IMR-90 (cell line): ENCODE measurements around the gene ZBTB9. TPM values are rescaled to one million over a fixed set of nuclear protein-coding genes. Genes with fewer than 3 reads are reported as not detected.

Source experiments
- ATAC-seq: fragments of 200-7000 bp; cut with Tn5 transposase; 2 replicates; pipeline ENCODE4 v1.9.1; 2020; ENCODE audit warnings: low read depth, mild to moderate bottlenecking, moderate library complexity
- BruUV-seq: library from RNA; stranded (reverse); fragments of 400-500 nt; replicated peaks from 2 replicates; lab custom pipeline; 2021; lab: Mats Ljungman, UMichigan
- CTCF ChIA-PET: fragments of 300-600 bp; formaldehyde crosslinking; extraction: SDS; loops from one replicate; lab custom pipeline; 2021; ENCODE audit warnings: antibody characterized with exemption; lab: Yijun Ruan, JAX
- POLR2A ChIA-PET: fragments of 300-600 bp; sonication (Branson Sonifier 250); formaldehyde crosslinking; loops from one replicate; lab custom pipeline; 2022; ENCODE audit warnings: antibody characterized with exemption; ENCODE audit not compliant: unreplicated experiment; lab: Charles Lee
- DNase-seq: peaks from one replicate; pipeline ENCODE4 v3.0.0; 2013
- H2AFZ ChIP-seq: replicated peaks from 2 replicates; pipeline ENCODE3; 2013; ENCODE audit warnings: low read length, mild to moderate bottlenecking; ENCODE audit not compliant: poor library complexity
- H2AK5ac ChIP-seq: 2 replicates; pipeline ENCODE4 v1.6.1; 2013; ENCODE audit warnings: low read depth, low read length, inconsistent platforms
- H2AK9ac ChIP-seq: replicated peaks from 2 replicates; pipeline ENCODE3; 2013; ENCODE audit warnings: mild to moderate bottlenecking, low read depth, low read length, moderate library complexity; ENCODE audit not compliant: poor library complexity
- H2BK120ac ChIP-seq: 2 replicates; pipeline ENCODE4 v1.6.1; 2013; ENCODE audit warnings: low read depth, low read length, inconsistent platforms
- H2BK15ac ChIP-seq: 3 replicates; pipeline ENCODE4 v1.6.1; 2013; ENCODE audit warnings: low read depth, low read length, inconsistent platforms
- H2BK20ac ChIP-seq: 2 replicates; pipeline ENCODE4 v1.6.1; 2013; ENCODE audit warnings: low read depth, mild to moderate bottlenecking, inconsistent platforms, low read length, moderate library complexity
- H2BK5ac ChIP-seq: 2 replicates; pipeline ENCODE4 v1.6.1; 2013; ENCODE audit warnings: mild to moderate bottlenecking, low read depth, low read length, inconsistent platforms; ENCODE audit not compliant: poor library complexity, severe bottlenecking
- H3K14ac ChIP-seq: replicated peaks from 2 replicates; pipeline ENCODE4 v1.6.1; 2013; ENCODE audit warnings: low read depth, low read length, inconsistent platforms
- H3K18ac ChIP-seq: 2 replicates; pipeline ENCODE4 v1.6.1; 2013; ENCODE audit warnings: low read depth, low read length, control low read depth
- H3K23ac ChIP-seq: 2 replicates; pipeline ENCODE4 v1.6.1; 2013; ENCODE audit warnings: low read depth, low read length, inconsistent platforms
- H3K27ac ChIP-seq: 2 replicates; pipeline ENCODE4 v1.5.1; 2013; ENCODE audit warnings: mild to moderate bottlenecking, control low read depth, low read length; ENCODE audit not compliant: insufficient read depth
- H3K27me3 ChIP-seq: 2 replicates; pipeline ENCODE4 v1.6.1; 2013; ENCODE audit warnings: low read length; ENCODE audit not compliant: control insufficient read depth, insufficient read depth
- H3K36me3 ChIP-seq: 2 replicates; pipeline ENCODE4 v1.6.1; 2013; ENCODE audit warnings: low read length, mixed read lengths; ENCODE audit not compliant: control insufficient read depth, insufficient read depth
- H3K4ac ChIP-seq: 2 replicates; pipeline ENCODE4 v1.6.1; 2013; ENCODE audit warnings: low read depth, low read length, inconsistent platforms
- H3K4me1 ChIP-seq: 2 replicates; pipeline ENCODE4 v1.6.1; 2013; ENCODE audit warnings: low read length, mixed read lengths; ENCODE audit not compliant: control insufficient read depth, insufficient read depth
- H3K4me2 ChIP-seq: 2 replicates; pipeline ENCODE4 v1.6.1; 2013; ENCODE audit warnings: low read depth, mild to moderate bottlenecking, control low read depth, low read length, moderate library complexity
- H3K4me3 ChIP-seq: 2 replicates; pipeline ENCODE4 v1.5.1; 2013; ENCODE audit warnings: low read depth, mild to moderate bottlenecking, control low read depth, low read length, moderate library complexity; ENCODE audit not compliant: insufficient read depth
- H3K56ac ChIP-seq: 2 replicates; pipeline ENCODE4 v1.6.1; 2013; ENCODE audit warnings: low read length, inconsistent platforms; ENCODE audit not compliant: insufficient read depth; ENCODE audit errors: extremely low read depth
- H3K79me1 ChIP-seq, 2 experiments: 2 replicates each; pipeline ENCODE4 v1.6.1; 2013; ENCODE audit warnings: low read length in 2 of 2, inconsistent platforms in 1 of 2, low read depth in 1 of 2
- H3K9ac ChIP-seq: 2 replicates; pipeline ENCODE4 v1.6.1; 2013; ENCODE audit warnings: low read depth, low read length, control low read depth
- H3K9me1 ChIP-seq: 2 replicates; pipeline ENCODE4 v1.6.1; 2013; ENCODE audit warnings: low read length, inconsistent platforms; ENCODE audit not compliant: insufficient read depth
- H3K9me3 ChIP-seq: 2 replicates; pipeline ENCODE4 v1.6.1; 2013; ENCODE audit warnings: low read length; ENCODE audit not compliant: control insufficient read depth, insufficient read depth
- H4K20me1 ChIP-seq: 2 replicates; pipeline ENCODE4 v1.6.1; 2013; ENCODE audit warnings: low read length, inconsistent platforms; ENCODE audit not compliant: insufficient read depth
- H4K5ac ChIP-seq: 2 replicates; pipeline ENCODE4 v1.6.1; 2013; ENCODE audit warnings: mild to moderate bottlenecking, low read depth, low read length, control low read depth
- H4K8ac ChIP-seq, 2 experiments: 2 replicates each; pipeline ENCODE4 v1.6.1; 2013; ENCODE audit warnings: low read depth in 2 of 2, low read length in 2 of 2, control low read depth in 1 of 2, inconsistent platforms in 1 of 2
- H4K91ac ChIP-seq: 2 replicates; pipeline ENCODE4 v1.6.1; 2013; ENCODE audit warnings: low read depth, low read length, inconsistent platforms; ENCODE audit not compliant: insufficient read depth
- CHD1 ChIP-seq: IDR thresholded peaks from 2 replicates; pipeline ENCODE4 v1.6.1; 2012; ENCODE audit warnings: low read depth, low read length, improper control_type of control experiment
- CTCF ChIP-seq: conservative IDR thresholded peaks from 2 replicates; pipeline ENCODE4 v1.5.1; 2012; ENCODE audit warnings: mild to moderate bottlenecking, low read depth, low read length, improper control_type of control experiment
- ELK1 ChIP-seq: fragments of 150-350 bp; IDR thresholded peaks from 2 replicates; pipeline ENCODE4 v1.6.1; 2016; ENCODE audit warnings: low read depth, mild to moderate bottlenecking, low read length, moderate library complexity, borderline replicate concordance
- FOS ChIP-seq: fragments of 150-350 bp; IDR thresholded peaks from 2 replicates; pipeline ENCODE4 v1.6.1; 2016; ENCODE audit warnings: low read depth, low read length
- MAFK ChIP-seq: IDR thresholded peaks from 2 replicates; pipeline ENCODE4 v1.6.1; 2012; ENCODE audit warnings: low read depth, low read length, improper control_type of control experiment
- MAZ ChIP-seq: IDR thresholded peaks from 2 replicates; pipeline ENCODE4 v1.6.1; 2012; ENCODE audit warnings: low read depth, mild to moderate bottlenecking, low read length, improper control_type of control experiment, moderate library complexity, borderline replicate concordance
- MXI1 ChIP-seq: IDR thresholded peaks from 2 replicates; pipeline ENCODE4 v1.6.1; 2012; ENCODE audit warnings: low read depth, mild to moderate bottlenecking, low read length, moderate library complexity, borderline replicate concordance
- POLR2A ChIP-seq: IDR thresholded peaks from 2 replicates; pipeline ENCODE4 v1.6.1; 2012; ENCODE audit warnings: mild to moderate bottlenecking, low read depth, low read length
- RAD21 ChIP-seq: IDR thresholded peaks from 2 replicates; pipeline ENCODE4 v1.6.1; 2012; ENCODE audit warnings: low read length, improper control_type of control experiment
- RCOR1 ChIP-seq: IDR thresholded peaks from 2 replicates; pipeline ENCODE4 v1.6.1; 2012; ENCODE audit warnings: mild to moderate bottlenecking, low read length, improper control_type of control experiment; ENCODE audit not compliant: insufficient replicate concordance
- RFX5 ChIP-seq: IDR thresholded peaks from 2 replicates; pipeline ENCODE4 v1.8.0; 2012; ENCODE audit warnings: low read depth, mild to moderate bottlenecking, low read length, moderate library complexity
- WGBS, 2 experiments: methylation state at CpG; one replicate each; pipeline versions ENCODE4 v1.1.5 to v1.1.7; 2013; ENCODE audit warnings: missing lambda C conversion rate in 2 of 2; ENCODE audit not compliant: insufficient read length in 1 of 2; ENCODE audit errors: extremely low coverage in 2 of 2; 5-methylcytosine and 5-hydroxymethylcytosine counted together
- dilution Hi-C: fragments of 300-500 bp; cut with HindIII; formaldehyde crosslinking; loops from one replicate; pipeline ENCODE4 v1.14.3; 2018; ENCODE audit warnings: low sequenced_read_pairs; ENCODE audit not compliant: unreplicated experiment
- in situ Hi-C: fragments of 300-500 bp; cut with MboI; formaldehyde crosslinking; loops from 3 replicates; pipeline ENCODE4 v1.14.3; 2019; ENCODE audit warnings: low sequenced_read_pairs, inconsistent platforms, mixed read lengths
- intact Hi-C: fragments of 100-400 bp; cut with micrococcal nuclease; formaldehyde crosslinking; loops from 2 replicates; pipeline ENCODE4 v1.10.0; 2022
- polyA plus RNA-seq, 3 experiments: library from polyadenylated mRNA; depleted of rRNA; stranded (reverse); fragments of >200 nt; gene quantifications; 2 replicates each; pipeline ENCODE4 v1.2.3, GENCODE V29; 2012; ENCODE audit warnings: low replicate concordance in 1 of 3
- total RNA-seq: library from RNA; depleted of rRNA; stranded (reverse); fragments of >200 nt; gene quantifications from 2 replicates; pipeline ENCODE4 v1.2.3, GENCODE V29; 2012

The ZBTB9 gene
- total and polyA plus RNA-seq, 2 of the 4 experiments (the other 2 are of a cell fraction): 5.4 to 5.9 TPM

- peak overlapping the region; percentile 93 for H4K5ac ChIP-seq
- peak overlapping the region; percentile 92 for H3K9ac ChIP-seq
- peaks cover 19% of the 10 kb centered on the region for H4K20me1 ChIP-seq
- ATAC-seq (peak; percentile 33), DNase-seq (peak; percentile 94)
- H3K36me3 ChIP-seq: peaks cover 38% of the 10 kb centered on the region
- dilution Hi-C loops: no loop called here
- TF ChIP-seq MAZ: peak; percentile 64; the same call in 1 of the 2 replicates
- no peak; the same call in 1 of the 2 replicates for TF ChIP-seq CHD1
- TF ChIP-seq POLR2A: peak; percentile 91
- TF ChIP-seq CTCF: no peak
- no peak for TF ChIP-seq ELK1
- no peak for TF ChIP-seq RAD21
- no peak for TF ChIP-seq MXI1
- TF ChIP-seq FOS: peak; percentile 91
- TF ChIP-seq RFX5: no peak
- no peak for TF ChIP-seq RCOR1
- TF ChIP-seq MAFK: no peak
- peak overlapping the region; percentile 77 for H2BK20ac ChIP-seq
- in situ Hi-C loops: no loop called here
- peak overlapping the region; percentile 97 for H3K23ac ChIP-seq
- H2BK120ac ChIP-seq: peak overlapping the region; percentile 95
- BruUV-seq: TSS peak; percentile 98
- WGBS, 2 experiments: 0% methylated on average over 13 of the region's 25 CpGs; no CpG with 5 or more reads in 1 of the 2 experiments
- peak overlapping the region; percentile 98 for H3K27ac ChIP-seq
- ChIA-PET POLR2A (no interaction called here), CTCF (interaction anchor here (1.1 kb wide), 1 partner anchor 27 kb away, joined by 3 read pairs; no protein-coding TSS in a partner anchor)
- peak overlapping the region; percentile 97 for H3K14ac ChIP-seq
- H3K18ac ChIP-seq: peak overlapping the region; percentile 94
- peak overlapping the region; percentile 84; the same call in 2 of the 3 replicates for H2BK15ac ChIP-seq
- H3K56ac ChIP-seq: peak overlapping the region; percentile 99
- H3K4ac ChIP-seq: peak overlapping the region; percentile 98
- H4K8ac ChIP-seq: peak overlapping the region; percentile 71 to 98
- H4K91ac ChIP-seq: peak overlapping the region; percentile 96
- no peaks in the 10 kb centered on the region for H3K9me3 ChIP-seq
- peak overlapping the region; percentile 99 for H2AK5ac ChIP-seq
- peak overlapping the region; percentile 99 for H2AFZ ChIP-seq
- H3K4me3 ChIP-seq: peak overlapping the region; percentile 63
- H2BK5ac ChIP-seq: peak overlapping the region; percentile 97
- peaks cover 26 to 89% of the 10 kb centered on the region in 2 experiments for H3K79me1 ChIP-seq
- intact Hi-C loops: loop anchor here (5.0 kb wide), 2 partner anchors 105 to 120 kb away; partner anchors contain the start of genes RGL2 and TAPBP
- peaks cover 19% of the 10 kb centered on the region for H3K4me1 ChIP-seq
- H3K4me2 ChIP-seq: peak overlapping the region; percentile 98
- peaks cover 9% of the 10 kb centered on the region for H3K9me1 ChIP-seq
- H3K27me3 ChIP-seq: no peaks in the 10 kb centered on the region
- H2AK9ac ChIP-seq: peak overlapping the region; percentile 100
Measured at GRCh38 chr6:33417128-33417902, 37.1 kb upstream of the ZBTB9 start.
